Sigmoid colon (tissue), 4 donors: ENCODE data around the gene BLMH.

Source experiments
- CTCF ChIP-seq, 4 experiments: fragments of 450-650 bp in 3 of 4; fragments of 200-600 bp in 1 of 4; IDR thresholded peaks; one replicate each; pipeline ENCODE4 v1.5.1; 2016 to 2019; ENCODE audit warnings: antibody characterized with exemption in 4 of 4, mild to moderate bottlenecking in 3 of 4, moderate library complexity in 2 of 4
- EP300 ChIP-seq, 4 donors: sonication (generic); formaldehyde crosslinking; IDR thresholded peaks; one replicate each; pipeline ENCODE4 v1.6.1; 2017; ENCODE audit warnings: antibody characterized with exemption in 4 of 4
- POLR2A ChIP-seq, 2 donors: fragments of 450-650 bp; IDR thresholded peaks; one replicate each; pipeline ENCODE4 v1.6.1; 2016; ENCODE audit warnings: antibody characterized with exemption in 2 of 2, mild to moderate bottlenecking in 2 of 2, moderate library complexity in 2 of 2
- POLR2AphosphoS5 ChIP-seq, 4 donors: sonication (generic); formaldehyde crosslinking; IDR thresholded peaks; one replicate each; pipeline ENCODE4 v1.6.1; 2017; ENCODE audit warnings: antibody characterized with exemption in 4 of 4

GRCh38 chr17:30253312-30253711 is 38.4 kb downstream of the BLMH start:
- TF ChIP-seq CTCF (IDR thresholded peaks at IDR 0.05) (no peak), POLR2A (IDR thresholded peaks at IDR 0.05) (no peak), POLR2AphosphoS5 (IDR thresholded peaks at IDR 0.05) (no peak), EP300 (IDR thresholded peaks at IDR 0.05) (no peak)
